Activated T-helper 17 cell treated with anti-CD3 and anti-CD28 coated beads, Interleukin-2, amount 50 U/mL, for 72 hours (primary cell): ENCODE data around the gene PANX2. TPM values are rescaled to one million over a fixed set of nuclear protein-coding genes. Genes with fewer than 3 reads are reported as not detected.

Experiments used
- ATAC-seq: fragments of 150-1000 bp; cut with Tn5 transposase; replicated peaks from 2 replicates; pipeline ENCODE4 v1.10.0; 2021; ENCODE audit warnings: mild to moderate bottlenecking, moderate library complexity
- H3K27ac Mint-ChIP-seq: one replicate; pipeline ENCODE4 v1.8.0; 2022; ENCODE audit warnings: mixed read lengths
- H3K27me3 Mint-ChIP-seq: one replicate; pipeline ENCODE4 v1.8.0; 2022; ENCODE audit warnings: mixed read lengths
- H3K36me3 Mint-ChIP-seq: one replicate; pipeline ENCODE4 v1.8.0; 2022; ENCODE audit warnings: low read depth, mild to moderate bottlenecking, mixed read lengths
- H3K4me1 Mint-ChIP-seq: one replicate; pipeline ENCODE4 v1.8.0; 2022; ENCODE audit warnings: mixed read lengths
- H3K4me3 Mint-ChIP-seq: one replicate; pipeline ENCODE4 v1.8.0; 2022; ENCODE audit warnings: mild to moderate bottlenecking, mixed read lengths
- H3K9me3 Mint-ChIP-seq: one replicate; pipeline ENCODE4 v1.8.0; 2022; ENCODE audit warnings: mixed read lengths
- total RNA-seq, 2 donors: library from RNA; stranded (reverse); gene quantifications; one replicate each; pipeline ENCODE4 v1.2.3, GENCODE V29; 2022

PANX2 gene
- total RNA-seq, 2 donors from 2014 or later, result 2.5 to 16.6 TPM

DNA sequence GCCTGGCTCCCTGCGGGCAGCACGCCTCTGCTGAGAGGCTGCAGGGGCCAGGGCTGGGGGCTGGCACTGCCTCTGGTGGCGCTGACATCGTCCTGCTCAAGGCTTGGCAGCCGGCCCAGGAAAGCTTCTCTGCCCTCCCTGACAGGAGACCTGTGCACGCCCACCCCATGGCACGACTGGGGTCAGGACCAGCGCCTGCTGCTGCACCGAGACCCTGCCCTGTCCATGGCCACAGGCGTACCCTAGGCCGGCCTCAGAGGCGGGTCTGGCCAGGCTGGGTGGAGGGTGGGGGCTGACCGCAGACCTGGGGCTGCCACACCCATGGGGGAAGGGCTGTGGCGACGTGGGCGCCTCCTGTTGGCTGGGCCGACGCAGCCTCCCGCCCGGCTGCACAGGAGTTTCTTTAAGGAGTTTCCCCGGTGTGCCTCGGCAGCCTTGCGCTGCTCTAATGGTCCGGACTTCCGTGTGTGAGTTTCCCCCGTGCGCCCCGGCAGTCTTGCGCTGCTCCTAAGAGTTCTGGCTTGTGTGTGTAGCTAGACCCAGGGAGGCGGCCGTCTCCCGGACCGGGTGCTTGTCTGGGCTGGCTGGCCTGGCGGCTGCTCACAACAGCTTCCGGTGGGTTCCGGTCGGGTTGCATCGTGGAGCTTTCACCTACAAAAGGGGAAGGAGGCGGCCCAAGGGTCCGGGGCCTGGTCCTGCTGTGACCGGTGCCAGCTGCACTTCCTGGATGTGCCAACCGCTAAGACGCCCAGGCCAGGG lies 19.8 kb downstream of the PANX2 start:
- Mint-ChIP-seq H3K36me3 (peaks cover 30% of the 10 kb centered on the region), H3K4me3 (peak overlapping the region; percentile 88)

DNA sequence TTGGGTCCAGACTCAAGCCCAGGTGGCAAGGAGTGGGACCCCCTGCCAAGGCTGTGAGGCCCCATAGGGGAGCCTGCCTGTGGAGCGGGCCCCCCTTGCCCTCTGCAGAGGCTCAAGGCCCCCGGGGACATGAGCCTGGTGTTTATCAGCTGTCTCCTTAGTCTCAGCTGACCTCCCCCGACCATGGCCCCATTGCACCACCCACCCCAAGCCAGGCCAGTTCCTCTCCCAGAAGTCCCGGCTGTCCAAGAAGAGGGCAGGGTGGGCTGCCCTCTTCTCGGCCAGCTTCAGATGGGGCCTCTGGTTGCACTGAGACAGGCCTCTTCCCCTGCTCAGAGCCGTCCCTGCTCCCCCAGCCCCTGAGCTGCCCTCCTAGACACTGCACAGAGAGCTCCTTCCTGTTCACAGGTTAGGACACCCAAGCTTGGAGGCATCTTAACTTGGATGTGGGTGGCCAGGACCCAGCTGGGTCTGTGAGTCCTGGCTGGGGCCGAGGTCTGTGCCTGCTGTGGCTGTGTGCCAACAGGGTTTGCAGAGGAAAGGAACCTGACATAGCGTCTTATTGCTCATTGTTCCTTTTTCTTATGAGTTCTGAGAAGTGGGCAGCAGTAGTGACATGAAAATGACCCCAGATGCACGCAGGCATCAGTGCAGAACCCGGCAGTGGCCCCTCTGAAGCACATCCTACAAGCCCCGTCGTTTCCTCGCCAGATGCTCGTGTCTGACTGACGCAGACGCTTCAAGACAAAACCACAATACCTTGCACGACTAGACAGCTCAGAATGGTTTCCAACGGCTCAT lies 20.6 kb downstream of the PANX2 start:
- peak overlapping the region; percentile 88 for H3K4me3 Mint-ChIP-seq
- no peaks in the 10 kb centered on the region for H3K9me3 Mint-ChIP-seq
- H3K27me3 Mint-ChIP-seq, result no peaks in the 10 kb centered on the region
- H3K36me3 Mint-ChIP-seq, result peaks cover 37% of the 10 kb centered on the region
- ATAC-seq, result peak; percentile 71
- peak overlapping the region; percentile 93 for H3K27ac Mint-ChIP-seq
- peaks cover 6% of the 10 kb centered on the region for H3K4me1 Mint-ChIP-seq

More for the DNA sequence above, 19.8 kb downstream of the PANX2 start:
- Mint-ChIP-seq H3K27ac (peak overlapping the region; percentile 93), H3K9me3 (no peaks in the 10 kb centered on the region), H3K27me3 (no peaks in the 10 kb centered on the region), H3K4me1 (peaks cover 6% of the 10 kb centered on the region)
- peak; percentile 63 for ATAC-seq

DNA sequence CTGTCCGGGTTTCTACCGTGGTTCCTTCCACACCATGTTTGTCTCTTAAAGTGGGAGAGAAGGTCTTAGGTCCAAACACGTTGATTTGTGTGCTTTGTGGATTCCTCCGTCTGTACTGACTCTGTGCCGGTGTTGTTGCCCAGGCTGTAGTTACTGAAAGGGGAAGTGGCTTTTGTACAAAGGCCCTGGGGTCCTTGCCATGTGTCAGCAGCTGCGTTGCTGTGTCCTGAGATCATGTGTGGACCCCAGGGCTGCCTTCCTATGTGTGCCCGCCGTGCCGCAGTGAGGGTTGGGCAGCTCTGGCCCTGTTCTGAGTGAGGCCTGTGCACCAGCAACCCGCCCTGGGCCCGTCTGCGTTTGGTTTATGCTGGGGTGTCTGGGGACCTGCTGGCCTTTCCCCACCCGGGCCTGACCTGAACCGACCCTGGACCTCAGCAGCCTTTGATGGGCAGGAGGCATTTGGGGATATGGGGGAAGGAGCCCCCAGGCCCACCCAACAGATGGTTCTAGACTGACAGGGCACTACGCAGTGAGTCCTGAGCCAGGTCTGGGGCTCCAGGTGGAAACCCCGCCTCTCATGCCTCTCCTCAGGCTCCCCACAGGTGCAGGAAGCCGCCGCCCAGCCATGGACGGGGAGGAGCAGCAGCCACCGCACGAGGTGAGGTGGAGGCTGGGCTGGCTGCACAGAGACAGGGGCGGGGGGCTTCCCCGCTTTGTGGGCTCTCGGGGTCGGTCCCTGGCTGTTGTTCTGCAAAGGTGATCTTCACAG lies 22.1 kb downstream of the PANX2 start:
- Mint-ChIP-seq H3K27me3 (no peaks in the 10 kb centered on the region), H3K4me1 (peaks cover 6% of the 10 kb centered on the region), H3K4me3 (peak overlapping the region; percentile 88), H3K36me3 (peaks cover 42% of the 10 kb centered on the region), H3K27ac (peak overlapping the region; percentile 93), H3K9me3 (no peaks in the 10 kb centered on the region)
- no peak for ATAC-seq

DNA sequence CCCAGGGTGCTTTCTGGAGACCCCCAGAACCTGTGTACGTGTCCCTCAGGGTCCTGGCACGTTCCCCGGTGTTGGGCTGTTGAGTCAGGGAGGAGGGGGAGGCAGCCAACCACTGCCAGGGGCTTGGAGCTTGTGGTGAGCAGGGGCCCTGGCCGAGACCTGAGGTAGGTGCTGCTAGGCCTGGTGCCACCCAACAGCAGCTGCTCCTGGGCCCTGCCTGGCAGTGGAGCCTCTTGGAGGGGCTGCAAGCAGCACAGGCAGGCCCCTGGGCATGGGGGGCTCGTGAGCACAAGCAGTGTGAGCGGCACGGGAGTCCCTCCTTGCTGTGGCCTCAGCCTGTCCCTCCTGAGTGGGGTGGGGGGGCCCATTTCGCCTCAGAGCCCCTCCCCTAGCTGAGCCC lies 23.1 kb downstream of the PANX2 start:
- H3K27ac Mint-ChIP-seq, result no peak overlapping the region
- no peak for ATAC-seq

DNA sequence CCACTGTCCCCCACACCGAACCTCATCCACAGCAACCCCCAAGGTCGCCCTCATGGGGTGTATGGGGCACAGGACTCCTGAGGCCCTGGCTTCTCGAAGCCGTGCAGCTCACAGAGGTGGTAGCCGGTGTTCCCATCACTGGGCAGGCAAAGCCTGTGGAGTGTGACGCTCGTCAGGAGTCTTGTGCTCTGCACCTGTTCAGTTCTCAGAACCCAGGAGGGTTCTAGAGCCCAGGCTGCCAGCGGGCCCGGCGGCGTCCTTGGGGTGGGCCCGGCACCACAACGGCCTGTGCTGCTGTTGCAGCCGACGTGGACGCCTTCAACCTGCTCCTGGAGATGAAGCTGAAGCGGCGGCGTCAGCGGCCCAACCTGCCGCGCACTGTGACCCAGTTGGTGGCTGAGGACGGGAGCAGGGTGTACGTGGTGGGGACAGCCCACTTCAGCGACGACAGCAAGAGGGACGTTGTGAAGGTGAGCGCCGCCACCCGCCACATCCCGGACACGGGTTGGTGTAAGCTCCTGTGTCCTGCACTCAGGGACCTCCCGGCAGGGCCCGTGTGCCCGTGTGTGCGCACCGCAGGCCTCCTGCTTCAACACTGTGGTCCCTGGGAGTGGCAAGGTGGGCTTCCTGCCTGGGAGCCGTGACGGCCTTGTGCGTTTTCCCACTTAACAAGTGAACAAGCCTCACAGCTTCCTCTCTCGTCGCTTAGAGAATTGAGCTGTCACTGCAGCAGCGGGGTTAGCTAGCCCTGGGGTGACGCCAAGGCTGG lies 23.7 kb downstream of the PANX2 start:
- Mint-ChIP-seq H3K27ac (no peak overlapping the region), H3K4me3 (no peak overlapping the region), H3K36me3 (peaks cover 46% of the 10 kb centered on the region), H3K27me3 (no peaks in the 10 kb centered on the region), H3K4me1 (peaks cover 6% of the 10 kb centered on the region), H3K9me3 (no peaks in the 10 kb centered on the region)
- no peak for ATAC-seq

More for the DNA sequence above, 23.1 kb downstream of the PANX2 start:
- H3K9me3 Mint-ChIP-seq, result no peaks in the 10 kb centered on the region
- H3K36me3 Mint-ChIP-seq, result peaks cover 42% of the 10 kb centered on the region
- H3K27me3 Mint-ChIP-seq, result no peaks in the 10 kb centered on the region
- H3K4me3 Mint-ChIP-seq, result no peak overlapping the region
- peaks cover 6% of the 10 kb centered on the region for H3K4me1 Mint-ChIP-seq

DNA sequence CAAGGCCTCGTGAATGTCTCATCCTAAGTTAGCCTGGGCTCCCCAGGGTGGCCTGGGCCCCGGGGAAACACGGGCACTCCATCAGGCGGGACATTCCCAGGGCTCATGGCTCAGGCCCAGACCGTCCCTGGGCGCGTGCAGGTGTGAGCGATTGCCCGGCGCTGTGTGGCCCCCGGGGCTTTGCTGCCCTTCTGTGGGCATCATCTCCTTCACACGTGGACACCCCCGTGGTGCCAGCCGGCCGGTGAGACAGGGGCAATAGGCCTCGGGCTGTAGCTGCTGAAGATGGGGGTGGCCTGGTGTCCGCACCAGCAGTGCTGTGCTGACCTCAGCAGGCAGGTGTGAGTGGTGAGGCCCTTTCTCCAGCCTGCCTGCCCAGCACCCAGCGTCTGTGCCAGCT lies 25.7 kb downstream of the PANX2 start:
- Mint-ChIP-seq H3K4me3 (no peak overlapping the region), H3K27ac (no peak overlapping the region), H3K36me3 (peaks cover 47% of the 10 kb centered on the region), H3K9me3 (no peaks in the 10 kb centered on the region), H3K27me3 (no peaks in the 10 kb centered on the region), H3K4me1 (peaks cover 4% of the 10 kb centered on the region)
- no peak for ATAC-seq

DNA sequence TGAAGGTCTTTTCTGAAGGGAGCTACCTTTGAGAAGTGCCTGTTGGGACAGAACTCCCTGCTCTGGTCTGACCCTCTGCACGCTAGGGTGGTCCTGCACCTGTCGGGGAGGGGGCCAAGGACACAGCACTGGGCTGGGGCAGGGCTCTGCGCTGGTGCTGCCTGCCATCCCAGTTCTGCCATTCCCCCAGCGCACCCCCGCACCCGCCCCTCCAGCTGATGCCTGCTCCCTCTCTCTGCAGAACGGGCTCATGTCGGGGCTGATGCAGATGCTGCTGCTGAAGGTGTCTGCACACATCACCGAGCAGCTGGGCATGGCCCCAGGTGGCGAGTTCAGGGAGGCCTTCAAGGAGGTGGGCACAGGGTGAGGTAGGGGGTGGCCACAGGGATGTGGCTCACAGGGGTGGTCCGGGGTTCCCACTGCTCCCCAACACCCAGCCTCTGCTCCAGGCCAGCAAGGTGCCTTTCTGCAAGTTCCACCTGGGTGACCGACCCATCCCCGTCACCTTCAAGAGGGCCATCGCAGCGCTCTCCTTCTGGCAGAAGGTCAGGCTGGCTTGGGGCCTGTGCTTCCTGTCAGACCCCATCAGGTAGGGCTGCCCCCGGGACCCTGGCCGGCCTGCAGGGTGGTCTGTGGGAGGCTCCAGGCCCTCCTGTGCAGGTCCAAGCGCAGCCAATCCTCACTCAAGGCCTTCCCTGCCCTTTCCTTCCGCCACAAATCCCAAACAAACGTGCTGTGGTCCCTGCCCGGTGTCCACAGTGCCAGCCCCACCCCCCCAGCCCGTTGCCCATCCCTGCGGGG lies 26.7 kb downstream of the PANX2 start:
- H3K27ac Mint-ChIP-seq, result no peak overlapping the region
- no peaks in the 10 kb centered on the region for H3K9me3 Mint-ChIP-seq
- no peaks in the 10 kb centered on the region for H3K27me3 Mint-ChIP-seq
- peaks cover 38% of the 10 kb centered on the region for H3K36me3 Mint-ChIP-seq
- no peak for ATAC-seq
- H3K4me3 Mint-ChIP-seq, result no peak overlapping the region
- peaks cover 3% of the 10 kb centered on the region for H3K4me1 Mint-ChIP-seq

DNA sequence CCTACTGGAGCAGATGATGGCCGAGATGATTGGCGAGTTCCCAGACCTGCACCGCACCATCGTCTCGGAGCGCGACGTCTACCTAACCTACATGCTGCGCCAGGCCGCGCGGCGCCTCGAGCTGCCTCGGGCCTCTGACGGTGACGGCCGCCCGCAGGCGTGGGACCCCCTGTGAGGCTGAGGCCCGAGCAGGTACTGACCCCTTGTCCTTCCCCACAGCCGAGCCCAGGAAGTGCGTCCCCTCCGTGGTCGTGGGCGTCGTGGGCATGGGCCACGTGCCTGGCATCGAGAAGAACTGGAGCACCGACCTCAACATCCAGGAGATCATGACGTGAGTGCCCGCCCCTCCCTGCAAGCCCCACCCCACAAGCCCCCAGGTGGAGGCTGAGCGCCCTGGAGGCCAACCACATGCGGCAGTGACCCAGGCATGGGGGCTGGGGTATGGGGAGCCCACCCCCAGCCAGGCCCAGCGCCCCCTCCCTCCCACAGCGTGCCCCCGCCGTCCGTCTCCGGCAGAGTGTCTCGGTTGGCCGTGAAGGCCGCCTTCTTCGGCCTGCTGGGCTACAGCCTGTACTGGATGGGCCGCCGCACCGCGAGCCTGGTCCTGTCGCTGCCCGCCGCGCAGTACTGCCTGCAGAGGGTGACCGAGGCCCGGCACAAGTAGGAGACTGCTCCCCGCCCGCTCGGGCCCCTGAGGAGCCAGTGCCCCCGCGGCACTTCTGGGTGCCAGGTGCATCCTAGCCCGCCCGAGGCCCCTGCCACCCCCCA lies 27.5 kb downstream of the PANX2 start:
- H3K36me3 Mint-ChIP-seq, result peaks cover 40% of the 10 kb centered on the region
- H3K4me3 Mint-ChIP-seq, result no peak overlapping the region
- no peaks in the 10 kb centered on the region for H3K27me3 Mint-ChIP-seq
- H3K9me3 Mint-ChIP-seq, result no peaks in the 10 kb centered on the region
- no peak overlapping the region for H3K27ac Mint-ChIP-seq
- peaks cover 3% of the 10 kb centered on the region for H3K4me1 Mint-ChIP-seq
- no peak for ATAC-seq

DNA sequence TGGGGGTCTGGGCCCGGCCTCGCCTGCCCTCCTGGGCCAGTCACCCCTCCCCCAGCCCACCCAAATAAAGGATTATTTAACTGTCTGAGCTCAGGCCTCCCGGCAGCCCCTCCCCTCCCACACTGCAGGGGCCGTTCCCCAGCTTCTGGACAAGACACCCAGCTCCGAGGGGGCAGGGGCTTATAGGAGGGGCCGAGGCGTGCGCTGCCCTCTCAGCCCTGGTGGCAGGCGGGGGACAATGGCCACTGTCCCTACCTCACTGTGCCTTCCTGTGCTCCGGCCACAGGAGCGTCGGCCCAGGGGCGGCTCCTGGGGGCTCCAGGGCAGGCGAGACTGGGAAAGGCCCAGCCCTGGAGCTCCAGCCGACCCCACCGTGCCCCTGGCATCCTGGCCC lies 28.1 kb downstream of the PANX2 start:
- H3K27ac Mint-ChIP-seq, result no peak overlapping the region
- no peaks in the 10 kb centered on the region for H3K27me3 Mint-ChIP-seq
- ATAC-seq, result no peak
- H3K4me1 Mint-ChIP-seq, result peaks cover 3% of the 10 kb centered on the region
- no peak overlapping the region for H3K4me3 Mint-ChIP-seq
- peaks cover 46% of the 10 kb centered on the region for H3K36me3 Mint-ChIP-seq
- no peaks in the 10 kb centered on the region for H3K9me3 Mint-ChIP-seq

DNA sequence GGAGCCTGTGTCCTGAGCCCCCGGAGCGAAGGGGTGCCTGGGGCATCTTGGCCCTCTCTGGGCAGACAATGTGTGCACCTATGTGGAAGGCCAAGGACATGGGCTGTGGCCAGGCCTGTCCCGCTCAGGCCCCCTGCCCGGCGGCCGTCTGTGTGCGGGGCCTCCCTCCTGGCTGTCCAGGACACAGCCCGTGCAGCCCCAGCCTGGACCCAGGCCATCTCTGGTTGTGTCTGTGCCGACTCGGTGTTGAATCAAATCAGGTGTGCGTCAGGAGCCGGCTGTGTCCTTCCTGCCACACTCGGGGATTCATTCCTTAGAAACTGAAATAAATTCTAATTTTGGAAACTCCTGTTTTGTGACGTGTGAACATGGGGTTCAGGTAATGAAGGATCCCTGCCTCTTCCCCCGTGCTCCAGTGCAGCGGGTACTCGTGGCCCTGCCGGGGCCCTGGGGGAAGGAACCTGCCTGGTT lies 28.8 kb downstream of the PANX2 start:
- H3K4me3 Mint-ChIP-seq, result peak overlapping the region; percentile 58
- no peak for ATAC-seq

DNA sequence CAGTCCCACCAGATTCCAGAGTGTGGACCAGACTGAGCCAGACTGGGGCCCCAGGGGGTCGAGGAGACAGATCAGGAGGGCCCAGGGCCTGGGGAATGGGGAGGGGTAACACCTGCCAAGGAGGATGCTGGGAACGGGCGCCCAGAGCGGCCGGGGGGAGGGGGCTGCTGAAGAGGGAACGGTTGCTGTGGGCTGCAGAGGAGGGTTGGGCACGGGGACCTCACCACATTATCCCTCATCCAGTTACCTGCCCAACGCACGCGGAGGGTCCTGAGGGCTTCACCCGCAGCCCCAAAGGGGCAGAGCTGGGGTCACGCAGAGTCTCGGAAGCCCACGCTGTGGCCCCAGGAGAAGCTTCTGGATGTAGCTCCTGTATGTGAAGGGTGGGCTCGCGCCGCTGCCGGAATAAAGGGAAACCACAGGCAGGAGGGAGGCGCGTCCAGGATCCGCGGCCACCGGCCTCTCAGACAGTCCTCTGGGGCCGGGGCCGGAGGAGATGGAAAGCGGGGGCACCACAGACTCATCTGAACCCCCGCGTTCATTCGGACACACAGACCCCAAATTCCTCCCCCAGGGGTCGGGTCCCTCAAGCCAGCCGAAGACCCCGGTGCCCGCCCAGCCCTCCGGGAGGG lies 29.4 kb downstream of the PANX2 start:
- H3K9me3 Mint-ChIP-seq, result no peaks in the 10 kb centered on the region
- ATAC-seq, result peak; percentile 2
- no peaks in the 10 kb centered on the region for H3K27me3 Mint-ChIP-seq
- peaks cover 55% of the 10 kb centered on the region for H3K36me3 Mint-ChIP-seq
- peak overlapping the region; percentile 58 for H3K4me3 Mint-ChIP-seq
- no peak overlapping the region for H3K27ac Mint-ChIP-seq
- peaks cover 3% of the 10 kb centered on the region for H3K4me1 Mint-ChIP-seq

More for the DNA sequence above, 28.8 kb downstream of the PANX2 start:
- H3K36me3 Mint-ChIP-seq, result peaks cover 53% of the 10 kb centered on the region
- no peaks in the 10 kb centered on the region for H3K27me3 Mint-ChIP-seq
- H3K27ac Mint-ChIP-seq, result no peak overlapping the region
- H3K4me1 Mint-ChIP-seq, result peaks cover 3% of the 10 kb centered on the region
- H3K9me3 Mint-ChIP-seq, result no peaks in the 10 kb centered on the region

DNA sequence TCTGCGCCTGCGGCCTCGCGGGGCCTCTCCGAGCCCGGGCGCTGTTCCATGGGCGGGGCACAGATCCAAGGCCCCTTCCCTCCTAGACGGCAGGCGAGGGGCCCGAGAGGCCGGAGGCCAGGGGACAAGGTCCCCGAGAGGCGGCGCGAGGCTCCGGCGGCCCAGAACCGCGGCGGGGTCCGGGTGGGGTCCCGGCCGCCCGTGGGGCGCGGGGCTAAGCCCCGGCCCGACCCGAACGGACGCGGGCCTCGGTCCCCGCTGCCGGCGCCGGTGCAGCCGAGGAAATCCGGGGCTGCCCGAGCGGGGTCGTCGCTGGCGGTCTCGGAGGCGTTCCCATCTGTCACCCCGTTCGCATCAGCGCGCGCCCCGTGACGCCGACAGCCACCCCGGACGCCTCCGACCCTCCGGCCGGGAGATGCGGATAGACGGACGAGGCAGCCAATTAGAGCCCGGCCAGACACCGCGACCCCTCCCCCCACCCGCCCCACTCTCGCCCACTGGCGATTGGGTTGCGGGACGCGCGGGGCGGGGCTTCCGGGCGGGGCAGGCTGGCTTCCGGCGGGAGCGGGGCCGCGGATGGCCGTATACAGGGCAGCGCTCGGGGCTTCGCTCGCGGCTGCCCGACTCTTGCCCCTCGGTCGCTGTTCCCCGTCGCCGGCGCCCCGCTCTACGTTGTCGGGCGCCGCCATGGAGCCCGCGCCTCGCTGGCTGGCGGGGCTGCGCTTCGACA lies 30.1 kb downstream of the PANX2 start, which contains the start of gene SELENOO:
SELENOO (plus strand) TSS at position 551 of the 730 bp plus-strand sequence; CDS start at position 577, 26 bp downstream.
- peak; percentile 92 for ATAC-seq
- Mint-ChIP-seq H3K4me1 (peaks cover 3% of the 10 kb centered on the region), H3K27ac (peak within 1 kb of the TSS; percentile 56), H3K4me3 (peak within 1 kb of the TSS; percentile 78), H3K36me3 (peaks cover 53% of the 10 kb centered on the region), H3K9me3 (no peaks in the 10 kb centered on the region), H3K27me3 (no peaks in the 10 kb centered on the region)
